Nephron progenitor cell (in vitro differentiated cells): Measurements from ENCODE around the gene DENND4C.
"Not testable (repeated sequence)": the region's sequence is repeated elsewhere in the genome, so short reads cannot be mapped to it uniquely, and the experiment has no call there.

Experiments
- DNase-seq: peaks from one replicate; pipeline ENCODE4 v3.0.0; 2021
- H3K27ac Mint-ChIP-seq: 2 replicates; pipeline ENCODE4 v1.8.0; 2021; ENCODE audit warnings: mild to moderate bottlenecking, moderate library complexity, mixed read lengths
- H3K27me3 Mint-ChIP-seq: 2 replicates; pipeline ENCODE4 v1.8.0; 2021; ENCODE audit warnings: mild to moderate bottlenecking, low read depth, mixed read lengths; ENCODE audit not compliant: poor library complexity
- H3K36me3 Mint-ChIP-seq: 2 replicates; pipeline ENCODE4 v1.8.0; 2021; ENCODE audit warnings: low read depth, mixed read lengths
- H3K4me1 Mint-ChIP-seq: 2 replicates; pipeline ENCODE4 v1.8.0; 2021; ENCODE audit warnings: mixed read lengths
- H3K4me3 Mint-ChIP-seq: 2 replicates; pipeline ENCODE4 v1.8.0; 2021; ENCODE audit warnings: mild to moderate bottlenecking, moderate library complexity, mixed read lengths
- H3K9me3 Mint-ChIP-seq: 2 replicates; pipeline ENCODE4 v1.8.0; 2021; ENCODE audit warnings: mild to moderate bottlenecking, moderate library complexity, mixed read lengths
- CTCF ChIP-seq: fragments of 200-600 bp; sonication (generic); IDR thresholded peaks from 2 replicates; pipeline ENCODE4 v1.5.0; 2021; ENCODE audit warnings: antibody characterized with exemption

DENND4C gene

GRCh38 chr9:19397845-19398244 lies 167.4 kb downstream of the DENND4C start:
- no peaks in the 10 kb centered on the region for H3K4me1 Mint-ChIP-seq
- peaks cover 25% of the 10 kb centered on the region for H3K9me3 Mint-ChIP-seq
- H3K4me3 Mint-ChIP-seq = no peak overlapping the region
- H3K27me3 Mint-ChIP-seq = peaks cover 10% of the 10 kb centered on the region
- no peak overlapping the region for H3K27ac Mint-ChIP-seq
- peaks cover 4% of the 10 kb centered on the region for H3K36me3 Mint-ChIP-seq
- DNase-seq = no peak
- TF ChIP-seq CTCF = no peak

GRCh38 chr9:19403231-19403630 lies 172.7 kb downstream of the DENND4C start:
- H3K4me3 Mint-ChIP-seq, DNase-seq, H3K36me3 Mint-ChIP-seq, H3K4me1 Mint-ChIP-seq, H3K27ac Mint-ChIP-seq: not testable (repeated sequence)
- Mint-ChIP-seq H3K27me3 (peaks cover 23% of the 10 kb centered on the region), H3K9me3 (peaks cover 37% of the 10 kb centered on the region)

DNA sequence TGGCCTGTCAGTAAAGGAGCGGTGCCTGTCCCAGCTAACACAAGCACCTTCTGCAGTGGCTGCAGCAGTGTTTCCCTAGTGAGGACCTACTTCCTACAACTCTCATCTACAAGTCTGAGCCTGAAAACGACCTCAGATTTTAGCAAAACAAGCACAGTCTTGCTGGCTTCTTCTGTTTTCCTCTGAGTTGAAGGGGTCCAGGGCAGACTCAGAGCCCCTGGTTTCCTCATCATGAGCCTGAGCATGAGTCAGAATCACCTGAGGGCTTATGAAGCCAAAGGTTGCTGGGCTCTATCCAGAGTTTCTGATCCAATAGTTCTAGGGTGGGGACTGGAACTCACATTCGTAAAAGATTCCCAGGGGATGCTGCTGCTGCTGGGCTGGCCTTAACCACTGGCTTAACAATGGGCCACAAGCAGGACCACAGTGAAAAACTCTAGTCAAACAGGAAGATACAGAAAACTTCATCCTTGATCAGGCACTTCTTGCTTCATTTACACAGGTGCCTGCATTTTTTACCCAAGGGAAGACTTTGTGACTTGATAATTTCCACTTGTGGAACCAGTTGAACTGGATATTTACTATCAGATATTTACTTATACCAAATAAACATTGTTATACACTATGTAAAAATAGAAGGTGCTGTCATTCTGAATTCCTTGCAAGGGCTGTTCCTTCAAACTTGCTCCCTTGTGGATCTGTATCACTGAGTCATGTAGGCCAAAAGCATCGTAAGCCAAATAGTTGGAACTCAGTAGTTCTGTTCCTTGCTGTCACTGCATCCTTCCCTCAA lies 174.0 kb downstream of the DENND4C start:
- Mint-ChIP-seq H3K4me3 (no peak overlapping the region), H3K36me3 (peaks cover 4% of the 10 kb centered on the region), H3K9me3 (peaks cover 37% of the 10 kb centered on the region), H3K27ac (no peak overlapping the region), H3K4me1 (peaks cover 3% of the 10 kb centered on the region), H3K27me3 (peaks cover 19% of the 10 kb centered on the region)
- no peak for TF ChIP-seq CTCF
- no peak for DNase-seq

- H3K27me3 Mint-ChIP-seq = peaks cover 27% of the 10 kb centered on the region
- no peak overlapping the region for H3K4me3 Mint-ChIP-seq
- DNase-seq = no peak
- TF ChIP-seq CTCF = no peak
- peaks cover 9% of the 10 kb centered on the region for H3K4me1 Mint-ChIP-seq
- peaks cover 4% of the 10 kb centered on the region for H3K36me3 Mint-ChIP-seq
- peaks cover 37% of the 10 kb centered on the region for H3K9me3 Mint-ChIP-seq
- no peak overlapping the region for H3K27ac Mint-ChIP-seq
Measured at GRCh38 chr9:19405771-19406170, 175.3 kb downstream of the DENND4C start.

DNA sequence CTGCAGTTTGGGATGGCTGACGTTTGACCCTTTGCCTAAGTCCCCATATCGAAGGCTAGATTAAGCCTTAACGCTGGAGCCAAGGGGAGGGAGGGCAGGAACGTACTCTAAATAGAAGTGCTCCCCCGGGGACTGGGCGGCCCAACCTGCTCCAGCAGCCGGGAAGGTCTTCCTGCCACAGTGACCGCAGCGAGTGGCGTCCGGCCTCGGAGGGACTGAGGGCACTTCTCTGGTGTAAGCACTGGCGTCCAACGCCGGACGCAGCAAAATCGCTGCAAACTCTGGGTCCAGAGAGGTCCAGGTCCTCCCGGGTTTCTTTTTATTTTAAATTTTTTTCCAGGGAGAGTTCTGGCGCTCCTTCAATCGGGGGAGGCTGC lies 177.8 kb downstream of the DENND4C start:
- Mint-ChIP-seq H3K27me3 (peaks cover 27% of the 10 kb centered on the region), H3K9me3 (peaks cover 19% of the 10 kb centered on the region), H3K4me3 (peak overlapping the region; percentile 74), H3K27ac (no peak overlapping the region), H3K36me3 (peaks cover 24% of the 10 kb centered on the region), H3K4me1 (peaks cover 15% of the 10 kb centered on the region)
- no peak for TF ChIP-seq CTCF
- no peak for DNase-seq

DNA sequence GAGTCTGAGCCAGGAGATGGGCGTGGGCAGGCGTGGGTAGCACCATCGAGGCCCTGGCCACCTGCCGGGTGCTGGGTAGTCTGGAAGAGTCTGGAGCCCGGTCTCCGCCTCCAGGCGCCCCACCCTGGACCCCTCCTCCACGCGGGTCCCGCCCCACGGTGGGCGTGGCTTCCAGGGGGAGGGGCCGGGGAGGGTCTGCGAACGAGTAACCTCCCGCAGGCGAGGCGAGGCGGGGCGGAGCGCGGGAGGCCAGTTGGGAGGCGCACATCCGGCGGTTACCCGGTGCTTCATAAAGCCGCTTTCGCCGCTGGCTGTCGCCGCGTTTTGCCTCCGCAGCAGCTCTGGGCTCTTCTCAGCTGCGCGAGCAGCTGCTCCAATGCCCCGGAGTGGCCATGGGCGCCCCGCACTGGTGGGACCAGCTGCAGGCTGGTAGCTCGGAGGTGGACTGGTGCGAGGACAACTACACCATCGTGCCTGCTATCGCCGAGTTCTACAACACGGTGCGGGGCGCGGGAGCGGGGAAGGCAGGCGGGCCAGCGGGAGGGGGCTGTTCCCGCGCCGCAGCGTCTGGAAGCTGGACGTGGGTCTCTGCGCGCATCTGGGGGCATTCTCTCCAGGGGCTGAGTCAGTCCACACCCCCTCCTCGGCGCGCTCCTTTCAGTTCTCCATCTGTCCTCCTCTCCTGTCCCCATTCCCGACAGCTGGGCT lies 178.4 kb downstream of the DENND4C start, which contains the start of gene ACER2:
Gene ACER2, plus strand, starts transcription at position 317 of the 708 bp plus-strand sequence. Its CDS starts 76 bp downstream, at position 393.
- H3K36me3 Mint-ChIP-seq = peaks cover 27% of the 10 kb centered on the region
- peak within 1 kb of the TSS; percentile 77 for H3K27ac Mint-ChIP-seq
- DNase-seq = peak; percentile 99
- no peak for TF ChIP-seq CTCF
- peaks cover 14% of the 10 kb centered on the region for H3K9me3 Mint-ChIP-seq
- H3K27me3 Mint-ChIP-seq = peaks cover 27% of the 10 kb centered on the region
- peaks cover 15% of the 10 kb centered on the region for H3K4me1 Mint-ChIP-seq
- H3K4me3 Mint-ChIP-seq = peak within 1 kb of the TSS; percentile 99
